HL-60 (cell line): ENCODE measurements around the gene BTBD9.

ENCODE experiments used
- CTCF ChIP-seq: IDR thresholded peaks from one replicate; pipeline ENCODE4 v1.5.1; 2011; ENCODE audit warnings: low read length, control low read depth, inconsistent platforms; ENCODE audit not compliant: insufficient read depth
- GABPA ChIP-seq: IDR thresholded peaks from 2 replicates; pipeline ENCODE4 v1.6.1; 2012; ENCODE audit warnings: low read depth
- POLR2AphosphoS5 ChIP-seq: IDR thresholded peaks from 2 replicates; pipeline ENCODE4 v1.6.1; 2012; ENCODE audit warnings: low read depth
- TF ChIP-seq, protein P1 (sequence below): IDR thresholded peaks from 2 replicates; pipeline ENCODE4 v1.6.1; 2012; ENCODE audit warnings: low read depth; ENCODE audit not compliant: insufficient replicate concordance

DNA sequence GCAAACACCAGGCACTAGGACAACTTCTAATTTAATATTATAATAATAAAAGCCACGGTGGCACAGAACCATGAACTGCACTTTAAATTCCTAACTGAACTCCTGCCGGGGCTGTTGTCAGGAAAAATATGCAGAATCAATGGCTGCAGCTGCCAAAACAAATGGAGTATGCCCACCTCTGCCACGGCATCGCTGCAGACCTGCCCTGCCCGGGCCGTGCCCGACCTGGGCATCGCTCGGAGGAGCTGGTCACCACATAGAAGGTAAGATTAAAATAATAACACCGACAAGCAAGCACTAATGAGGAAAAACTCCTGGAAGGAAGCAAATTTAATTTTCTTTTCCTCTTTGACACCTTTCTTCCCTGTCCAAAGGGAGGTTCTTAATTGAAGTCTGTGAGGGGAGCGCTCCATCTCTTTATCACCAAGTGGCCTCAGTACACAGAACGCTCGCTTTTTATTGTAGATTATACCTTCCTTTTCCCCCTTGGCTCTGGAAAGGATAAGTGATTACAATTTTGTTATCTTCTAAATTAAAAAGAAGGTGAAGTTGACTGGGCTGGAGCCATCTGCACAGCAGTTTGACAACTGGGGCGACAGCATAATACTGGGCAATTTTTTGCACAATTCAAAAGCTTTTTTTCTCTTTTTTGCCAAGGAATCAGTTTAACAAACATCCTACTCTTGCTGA lies 468.9 kb downstream of the BTBD9 start:
- no peak for TF ChIP-seq CTCF
- TF ChIP-seq, protein P1, sequence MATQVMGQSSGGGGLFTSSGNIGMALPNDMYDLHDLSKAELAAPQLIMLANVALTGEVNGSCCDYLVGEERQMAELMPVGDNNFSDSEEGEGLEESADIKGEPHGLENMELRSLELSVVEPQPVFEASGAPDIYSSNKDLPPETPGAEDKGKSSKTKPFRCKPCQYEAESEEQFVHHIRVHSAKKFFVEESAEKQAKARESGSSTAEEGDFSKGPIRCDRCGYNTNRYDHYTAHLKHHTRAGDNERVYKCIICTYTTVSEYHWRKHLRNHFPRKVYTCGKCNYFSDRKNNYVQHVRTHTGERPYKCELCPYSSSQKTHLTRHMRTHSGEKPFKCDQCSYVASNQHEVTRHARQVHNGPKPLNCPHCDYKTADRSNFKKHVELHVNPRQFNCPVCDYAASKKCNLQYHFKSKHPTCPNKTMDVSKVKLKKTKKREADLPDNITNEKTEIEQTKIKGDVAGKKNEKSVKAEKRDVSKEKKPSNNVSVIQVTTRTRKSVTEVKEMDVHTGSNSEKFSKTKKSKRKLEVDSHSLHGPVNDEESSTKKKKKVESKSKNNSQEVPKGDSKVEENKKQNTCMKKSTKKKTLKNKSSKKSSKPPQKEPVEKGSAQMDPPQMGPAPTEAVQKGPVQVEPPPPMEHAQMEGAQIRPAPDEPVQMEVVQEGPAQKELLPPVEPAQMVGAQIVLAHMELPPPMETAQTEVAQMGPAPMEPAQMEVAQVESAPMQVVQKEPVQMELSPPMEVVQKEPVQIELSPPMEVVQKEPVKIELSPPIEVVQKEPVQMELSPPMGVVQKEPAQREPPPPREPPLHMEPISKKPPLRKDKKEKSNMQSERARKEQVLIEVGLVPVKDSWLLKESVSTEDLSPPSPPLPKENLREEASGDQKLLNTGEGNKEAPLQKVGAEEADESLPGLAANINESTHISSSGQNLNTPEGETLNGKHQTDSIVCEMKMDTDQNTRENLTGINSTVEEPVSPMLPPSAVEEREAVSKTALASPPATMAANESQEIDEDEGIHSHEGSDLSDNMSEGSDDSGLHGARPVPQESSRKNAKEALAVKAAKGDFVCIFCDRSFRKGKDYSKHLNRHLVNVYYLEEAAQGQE = no peak
- TF ChIP-seq POLR2AphosphoS5 = no peak
- TF ChIP-seq GABPA = no peak
